Right cardiac atrium (tissue), 5 donors: ENCODE measurements around the gene TSHZ1. TPM values are rescaled to one million over a fixed set of nuclear protein-coding genes. Genes with fewer than 3 reads are reported as not detected.
"Not testable (repeated sequence)": the region's sequence is repeated elsewhere in the genome, so short reads cannot be mapped to it uniquely, and the experiment has no call there.

ENCODE experiments used
- ATAC-seq, 2 donors: fragments of 200-7000 bp; cut with Tn5 transposase; one replicate each; pipeline versions ENCODE4 v1.8.0 to v1.9.1; 2020; ENCODE audit warnings: moderate library complexity in 2 of 2, mild to moderate bottlenecking in 1 of 2
- DNase-seq, 3 donors: peaks; one replicate each; pipeline ENCODE4 v3.0.0-alpha.2; 2020
- H3K27ac ChIP-seq: one replicate; pipeline ENCODE4 v1.5.1; 2013; ENCODE audit warnings: mild to moderate bottlenecking, low read length, control low read depth, moderate library complexity
- H3K27me3 ChIP-seq: one replicate; pipeline ENCODE4 v1.6.1; 2013; ENCODE audit not compliant: control insufficient read depth, insufficient read depth
- H3K4me1 ChIP-seq: one replicate; pipeline ENCODE4 v1.6.1; 2013; ENCODE audit warnings: low read length; ENCODE audit not compliant: control insufficient read depth, insufficient read depth
- H3K4me3 ChIP-seq: one replicate; pipeline ENCODE4 v1.5.1; 2013; ENCODE audit warnings: low read length, control low read depth
- H3K9me3 ChIP-seq: one replicate; pipeline ENCODE4 v1.6.1; 2013; ENCODE audit warnings: low read length; ENCODE audit not compliant: control insufficient read depth
- WGBS: extraction: QIAGEN DNeasy Blood & Tissue Kit; methylation state at CpG from one replicate; pipeline ENCODE4 v1.1.7; 2013; 5-methylcytosine and 5-hydroxymethylcytosine counted together
- intact Hi-C, 4 donors: fragments of 100-400 bp; cut with DNase I; formaldehyde crosslinking; loops; one replicate each; pipeline versions ENCODE4 v1.11.0 to v1.14.0; 2022 to 2023
- polyA plus RNA-seq: library from polyadenylated mRNA; stranded (reverse); fragments of 200-250 nt; gene quantifications from one replicate; pipeline ENCODE4 v1.2.3, GENCODE V29; 2013
- total RNA-seq, 4 donors: library from RNA; stranded (reverse); fragmentation: NEBNext Ultra II Directional; extraction: Animal tissue kit (Norgen Biotek cat#: 25700); gene quantifications; one replicate each; pipeline ENCODE4 v1.2.1, GENCODE V29; 2021
- donor health status: healthy with polysubstance abuse.
- donor health status: DM: no; HTN: yes; CAD: no.
- donor health status: DM: no; HTN: no; CAD: no.
- donor health status: DM: no; HTN: yes; CAD: no; lungs with severe emphysema.
- donor health status: DM: yes; HTN: yes; CAD: no.

TSHZ1 gene
- total and polyA plus RNA-seq, 5 donors: 12.7 to 24.7 (median 19.3) TPM

DNA sequence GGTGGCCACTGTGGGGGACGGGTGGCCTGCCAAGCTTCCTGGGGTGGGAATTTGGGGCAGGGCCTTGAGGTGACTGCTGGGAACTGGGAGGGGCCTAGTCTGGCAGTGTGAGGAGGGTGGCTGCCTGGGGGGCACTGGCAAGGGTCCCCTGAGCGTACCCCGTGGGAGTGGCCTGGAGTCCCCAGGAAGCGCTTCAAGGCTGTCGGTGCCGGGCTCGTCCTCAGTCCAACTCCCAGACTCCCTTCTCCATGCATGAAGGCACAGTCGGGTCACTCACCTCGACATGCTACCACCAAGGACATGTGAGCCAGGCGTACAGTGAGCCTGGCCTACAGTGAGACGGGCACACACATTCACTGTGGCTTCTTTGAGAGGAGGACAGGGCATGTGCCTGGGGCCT is 111.6 kb downstream of the TSHZ1 start:
- 97% methylated on average over 11 of the region's 11 CpGs for WGBS
- H3K27me3 ChIP-seq: no peaks in the 10 kb centered on the region
- no peaks in the 10 kb centered on the region for H3K9me3 ChIP-seq
- intact Hi-C loops: no loop called here
- no peak overlapping the region for H3K27ac ChIP-seq
- no peak for ATAC-seq
- H3K4me3 ChIP-seq: no peak overlapping the region
- H3K4me1 ChIP-seq: no peaks in the 10 kb centered on the region
- no peak for DNase-seq

DNA sequence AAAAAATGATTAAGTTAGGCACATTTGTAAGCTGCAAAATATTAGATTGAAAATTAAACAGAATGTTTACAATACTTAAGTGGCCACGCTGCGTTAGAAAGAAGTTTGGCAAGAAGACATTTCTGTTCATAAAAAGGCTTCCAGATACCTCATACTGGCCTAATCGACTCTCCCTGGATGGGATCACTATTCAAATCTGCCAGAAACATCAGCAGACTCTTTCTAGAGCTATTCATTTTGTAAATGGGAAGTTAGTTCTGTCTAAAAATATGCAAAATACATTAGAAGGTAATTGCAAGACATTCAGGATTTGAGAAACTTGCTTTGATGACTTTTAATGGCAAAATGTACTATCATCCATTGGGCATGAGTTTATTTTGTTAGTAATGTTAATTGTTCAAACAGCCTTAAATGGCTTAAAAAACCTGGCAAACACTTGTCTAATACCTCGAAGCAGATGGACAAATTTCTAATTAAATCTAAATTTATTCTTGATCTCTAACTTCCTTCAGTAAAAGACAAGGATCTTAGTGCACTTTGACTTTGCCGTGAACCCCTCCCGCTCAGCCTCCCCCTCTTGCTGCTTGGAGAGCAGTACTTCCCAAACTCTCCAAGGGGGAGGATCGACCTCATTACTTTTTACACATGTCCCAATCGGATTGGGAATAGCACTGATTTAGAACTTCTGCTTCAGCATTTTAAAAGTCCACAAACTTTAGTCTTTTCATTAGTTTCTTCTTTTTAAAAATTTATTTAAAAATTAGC is 113.4 kb downstream of the TSHZ1 start:
- WGBS: 59% methylated on average over 8 of the region's 8 CpGs
- ATAC-seq (no peak), DNase-seq (no peak)
- no peaks in the 10 kb centered on the region for H3K27me3 ChIP-seq
- H3K27ac ChIP-seq: no peak overlapping the region
- intact Hi-C loops: no loop called here
- H3K4me3 ChIP-seq: no peak overlapping the region
- no peaks in the 10 kb centered on the region for H3K4me1 ChIP-seq
- H3K9me3 ChIP-seq: no peaks in the 10 kb centered on the region

DNA sequence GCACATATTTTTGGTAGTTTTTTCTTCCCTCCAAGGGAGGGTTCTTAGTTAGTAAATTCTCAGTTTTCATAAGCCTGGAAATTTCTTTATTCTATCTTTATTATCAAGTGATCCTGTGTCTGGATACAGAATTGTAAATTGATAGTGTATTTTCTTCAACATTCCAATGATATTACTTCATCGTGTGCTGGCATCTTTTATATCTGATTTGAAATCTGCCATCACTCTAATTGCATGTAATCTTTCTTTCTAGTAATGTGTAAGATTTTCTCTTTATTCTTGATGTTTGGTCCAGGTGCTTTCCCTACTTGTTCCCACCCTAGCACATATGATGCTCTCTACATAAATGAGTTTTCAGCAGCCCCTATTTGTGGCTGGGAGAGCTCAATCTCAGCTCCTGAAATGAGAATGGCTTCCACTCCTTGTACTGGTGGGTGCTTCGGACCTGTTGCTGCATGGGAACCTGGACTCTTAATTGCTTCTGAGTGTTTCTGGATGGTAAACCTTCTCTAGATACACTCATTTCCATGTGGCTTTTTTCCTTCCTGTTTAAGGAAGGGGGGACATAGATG is 114.2 kb downstream of the TSHZ1 start:
- 87% methylated on average over 2 of the region's 2 CpGs for WGBS
- intact Hi-C loops: no loop called here
- Histone ChIP-seq H3K4me3 (no peak overlapping the region), H3K27ac (no peak overlapping the region), H3K9me3 (no peaks in the 10 kb centered on the region), H3K4me1 (no peaks in the 10 kb centered on the region), H3K27me3 (no peaks in the 10 kb centered on the region)
- ATAC-seq (no peak), DNase-seq (no peak)

DNA sequence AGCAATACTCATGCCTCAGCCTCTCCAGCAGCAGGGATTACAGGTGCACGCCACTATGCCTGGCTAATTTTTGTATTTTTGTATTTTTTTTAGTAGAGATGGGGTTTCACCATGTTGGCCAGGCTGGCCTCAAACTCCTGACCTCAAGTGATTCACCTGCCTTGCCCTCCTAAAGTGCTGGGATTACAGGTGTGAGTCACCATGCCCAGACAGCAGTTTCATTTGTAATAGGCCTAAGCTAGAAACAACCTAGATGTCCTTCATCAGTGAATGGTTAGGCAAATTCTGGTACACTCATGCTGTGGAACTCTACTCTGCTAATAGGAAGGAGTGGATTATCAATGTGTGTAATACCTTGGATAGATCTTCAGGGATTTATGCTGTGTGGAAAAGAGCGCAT is 119.2 kb downstream of the TSHZ1 start:
- intact Hi-C loops, ATAC-seq, H3K27ac ChIP-seq, H3K4me3 ChIP-seq, H3K9me3 ChIP-seq, H3K4me1 ChIP-seq, DNase-seq, H3K27me3 ChIP-seq: not testable (repeated sequence)
- WGBS: 97% methylated on average over 2 of the region's 2 CpGs

GRCh38 chr18:75330308-75330707 is 119.7 kb downstream of the TSHZ1 start:
- ATAC-seq: no peak
- Histone ChIP-seq H3K4me1 (no peaks in the 10 kb centered on the region), H3K4me3 (no peak overlapping the region), H3K27ac (no peak overlapping the region), H3K27me3 (no peaks in the 10 kb centered on the region), H3K9me3 (no peaks in the 10 kb centered on the region)
- intact Hi-C loops: no loop called here
- DNase-seq: no peak
- WGBS: 83% methylated on average over 3 of the region's 3 CpGs

GRCh38 chr18:75334869-75335268 is 124.3 kb downstream of the TSHZ1 start:
- Histone ChIP-seq H3K4me1 (no peaks in the 10 kb centered on the region), H3K4me3 (no peak overlapping the region), H3K27me3 (no peaks in the 10 kb centered on the region), H3K27ac (no peak overlapping the region), H3K9me3 (no peaks in the 10 kb centered on the region)
- ATAC-seq (no peak), DNase-seq (no peak)
- 84% methylated on average over 5 of the region's 5 CpGs for WGBS
- intact Hi-C loops: no loop called here

GRCh38 chr18:75335511-75335910 is 124.9 kb downstream of the TSHZ1 start:
- H3K27me3 ChIP-seq: no peaks in the 10 kb centered on the region
- H3K9me3 ChIP-seq: no peaks in the 10 kb centered on the region
- DNase-seq (no peak), ATAC-seq (no peak)
- no peak overlapping the region for H3K4me3 ChIP-seq
- H3K4me1 ChIP-seq: no peaks in the 10 kb centered on the region
- intact Hi-C loops: no loop called here
- WGBS: 95% methylated on average over 6 of the region's 6 CpGs
- no peak overlapping the region for H3K27ac ChIP-seq

- Histone ChIP-seq H3K9me3 (no peaks in the 10 kb centered on the region), H3K4me3 (no peak overlapping the region), H3K27me3 (no peaks in the 10 kb centered on the region), H3K27ac (no peak overlapping the region), H3K4me1 (no peaks in the 10 kb centered on the region)
- intact Hi-C loops: no loop called here
- no peak for ATAC-seq
- WGBS: 93% methylated on average over 6 of the region's 6 CpGs
- no peak for DNase-seq
Measured at GRCh38 chr18:75336767-75337166, 126.2 kb downstream of the TSHZ1 start.

DNA sequence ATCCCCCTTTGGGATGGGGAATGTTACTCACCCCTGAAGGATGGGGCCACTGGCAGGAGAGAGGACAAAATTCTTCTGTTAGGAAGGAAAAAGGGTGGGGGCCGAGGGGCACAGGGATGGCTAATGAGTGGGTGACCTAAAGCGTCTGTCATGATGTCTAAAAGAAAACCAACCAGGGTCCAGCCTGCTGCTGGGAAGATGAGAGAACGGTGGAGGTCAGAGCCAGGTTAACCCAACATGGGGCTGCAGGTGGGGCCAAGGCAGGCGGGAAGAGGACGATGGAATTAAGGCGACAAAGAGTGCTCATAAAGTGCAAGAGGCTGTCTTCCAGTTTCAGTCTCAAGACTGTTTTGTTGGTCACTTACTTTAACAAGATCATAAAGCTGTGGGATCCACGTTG is 126.8 kb downstream of the TSHZ1 start:
- H3K27me3 ChIP-seq: no peaks in the 10 kb centered on the region
- no peak for DNase-seq
- H3K4me3 ChIP-seq: no peak overlapping the region
- H3K4me1 ChIP-seq: no peaks in the 10 kb centered on the region
- H3K27ac ChIP-seq: no peak overlapping the region
- WGBS: 90% methylated on average over 7 of the region's 7 CpGs
- no peak for ATAC-seq
- H3K9me3 ChIP-seq: no peaks in the 10 kb centered on the region
- intact Hi-C loops: no loop called here

DNA sequence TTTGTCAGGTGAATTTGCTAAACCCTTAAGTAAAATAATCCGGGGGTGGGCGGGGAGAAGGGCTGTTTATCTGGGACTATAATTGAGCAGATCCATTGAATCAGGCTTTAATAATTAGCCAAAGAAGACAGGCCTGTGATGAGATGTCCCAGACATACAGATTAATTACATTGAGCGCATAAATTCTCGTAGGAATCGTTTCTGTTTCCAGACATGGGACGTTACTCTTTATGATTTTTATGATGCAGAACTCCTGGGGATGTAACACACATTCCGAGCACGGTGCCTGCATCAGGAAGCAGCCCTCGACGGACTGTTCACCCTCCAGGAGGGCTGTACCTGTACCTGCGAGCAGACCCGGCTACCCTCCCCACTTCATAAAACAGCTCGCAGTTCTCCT is 128.0 kb downstream of the TSHZ1 start:
- ATAC-seq: no peak
- no peak for DNase-seq
- no peaks in the 10 kb centered on the region for H3K4me1 ChIP-seq
- H3K4me3 ChIP-seq: no peak overlapping the region
- intact Hi-C loops: no loop called here
- 88% methylated on average over 13 of the region's 13 CpGs for WGBS
- no peak overlapping the region for H3K27ac ChIP-seq
- H3K9me3 ChIP-seq: no peaks in the 10 kb centered on the region
- no peaks in the 10 kb centered on the region for H3K27me3 ChIP-seq
